CD1c-positive myeloid dendritic cell (primary cell): ENCODE measurements around the gene FAM174B.
"Not testable (repeated sequence)": the region's sequence is repeated elsewhere in the genome, so short reads cannot be mapped to it uniquely, and the experiment has no call there.

Experiments
- DNase-seq: peaks from one replicate; pipeline ENCODE4 v3.0.0-alpha.2; 2016; ENCODE audit errors: extremely low spot score

FAM174B gene

DNA sequence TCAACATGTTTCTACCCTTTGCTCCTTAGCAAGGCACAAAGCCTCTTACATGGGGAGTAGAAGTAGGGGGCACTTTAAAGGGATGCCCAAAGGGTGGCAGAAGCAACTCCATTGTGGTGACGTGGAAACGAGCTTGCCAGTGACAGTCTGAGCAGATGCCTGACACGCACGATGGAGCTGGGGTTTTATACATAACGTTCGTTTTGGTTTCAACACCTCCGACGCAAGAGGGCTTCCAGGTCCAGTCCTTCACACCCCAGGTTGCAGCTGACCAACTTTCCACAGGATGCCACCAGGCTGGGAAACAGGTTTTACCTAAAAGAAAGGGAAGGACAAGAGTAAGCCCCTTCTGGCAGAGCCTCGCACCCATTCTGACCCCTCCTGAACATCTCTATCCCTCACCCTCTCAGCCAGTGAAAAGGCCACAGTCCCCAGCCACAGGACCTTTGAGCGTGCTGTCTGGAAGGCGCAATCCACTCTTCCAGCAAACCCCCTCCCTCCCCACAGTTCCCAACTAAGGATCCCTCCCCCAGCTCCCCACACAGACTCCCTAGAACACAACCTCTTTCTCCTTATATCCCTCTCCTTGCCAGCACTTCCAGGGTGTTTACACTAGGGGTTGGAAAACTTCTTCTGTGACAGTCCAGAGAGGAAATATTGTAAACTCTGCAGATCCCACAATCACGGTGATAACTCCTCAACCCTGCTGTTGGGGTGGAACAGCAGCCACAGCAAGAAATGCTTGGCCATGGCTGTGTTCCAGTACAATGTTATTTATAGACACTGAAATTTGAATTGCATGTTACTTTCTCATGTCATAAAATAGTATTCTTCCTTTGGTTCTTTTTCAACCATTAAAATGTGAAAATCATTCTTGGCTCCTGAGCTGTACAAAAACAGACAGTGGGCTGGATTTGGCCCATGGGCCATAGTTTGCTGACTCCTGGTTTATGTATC is 36.2 kb downstream of the FAM174B start:
- no peak for DNase-seq

DNA sequence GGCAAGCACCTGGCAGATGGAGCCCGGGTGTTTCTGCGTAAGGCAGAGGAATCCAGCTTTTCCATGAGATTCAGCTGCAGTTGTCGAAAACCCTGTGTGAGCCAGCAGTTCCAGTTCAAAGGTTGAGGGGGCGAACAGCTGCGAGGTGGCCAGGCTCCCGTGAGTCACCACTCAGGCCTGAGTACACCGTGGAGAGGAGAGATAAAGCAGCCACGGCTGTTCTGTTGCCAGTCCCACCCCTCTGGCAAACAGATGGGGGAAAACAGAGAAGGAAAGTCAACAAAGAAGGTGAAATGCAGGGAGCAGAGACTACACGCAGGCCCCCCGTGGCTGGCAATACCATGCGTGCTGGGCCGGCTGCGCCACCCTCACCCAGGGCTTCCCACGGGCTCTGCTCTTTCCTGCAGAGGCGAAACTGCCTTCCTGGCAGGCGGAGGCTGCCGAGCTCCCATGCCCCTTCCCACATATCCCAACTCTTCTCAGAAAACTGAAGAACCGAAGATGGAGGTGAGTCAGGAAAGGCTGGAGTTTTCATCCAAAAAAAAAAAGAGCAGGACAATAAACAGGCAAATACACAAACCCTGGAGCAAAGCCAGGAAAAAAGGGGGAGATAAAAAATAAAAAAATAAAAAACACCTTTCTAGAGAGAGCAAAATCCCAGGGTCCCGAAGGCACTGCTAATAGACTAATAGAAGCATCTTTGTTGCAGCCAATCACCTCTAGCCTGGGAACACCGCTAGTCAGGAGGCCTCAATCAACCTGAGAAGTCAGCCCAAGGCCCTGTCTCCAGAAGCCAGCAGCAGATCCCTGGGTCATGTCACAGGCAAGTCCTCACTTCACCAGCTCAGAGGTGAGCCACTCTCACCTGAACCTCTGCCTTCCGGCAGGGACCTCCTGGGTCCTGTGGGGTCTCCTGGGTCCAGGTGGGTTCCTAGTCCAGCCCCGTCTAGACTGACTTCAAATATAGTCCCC is 37.7 kb downstream of the FAM174B start:
- no peak for DNase-seq

DNA sequence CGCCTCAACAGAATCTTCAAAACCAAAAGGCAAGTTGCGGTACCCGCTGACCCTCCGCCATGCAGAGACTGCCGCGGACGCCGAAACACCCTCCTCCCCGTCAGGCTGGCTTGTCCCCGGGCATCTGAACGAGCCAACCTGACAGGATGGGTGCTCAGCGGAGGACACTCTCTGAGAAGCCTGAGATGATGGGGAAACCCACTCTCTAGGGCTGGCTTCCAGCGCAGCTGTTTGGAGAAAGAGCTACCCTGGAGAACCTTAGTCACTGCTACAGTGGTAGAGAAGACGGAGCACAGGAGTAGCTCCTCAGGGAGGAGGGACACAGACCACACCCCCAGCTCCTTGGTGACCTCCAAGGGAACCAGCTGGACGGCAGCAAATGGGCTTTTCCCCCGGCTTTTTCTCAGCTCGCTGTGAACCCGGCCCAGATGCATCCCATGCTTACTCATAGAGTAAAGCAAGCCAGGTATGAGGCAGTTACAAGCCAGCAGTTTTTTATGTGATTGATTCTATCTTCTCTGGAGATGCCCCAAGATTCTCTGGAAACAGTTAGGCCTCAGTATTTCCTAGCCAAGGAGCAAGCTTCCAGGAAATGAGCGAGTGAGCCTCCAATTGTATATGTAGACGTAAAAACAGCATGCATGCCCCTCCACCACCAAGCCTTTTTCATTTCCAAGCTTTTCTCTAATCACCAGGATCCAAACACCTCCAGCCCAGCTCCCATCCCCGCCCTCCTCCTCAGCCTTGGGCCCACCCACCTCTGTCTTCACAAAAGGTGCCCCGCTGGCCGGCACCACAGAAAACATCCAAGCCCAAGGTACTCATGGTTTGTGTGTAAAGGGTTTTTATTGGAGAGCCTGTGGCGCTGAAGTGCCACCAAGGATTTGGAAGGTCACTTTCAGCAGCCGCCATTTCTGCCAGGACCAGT is 38.7 kb downstream of the FAM174B start:
- no peak for DNase-seq

DNA sequence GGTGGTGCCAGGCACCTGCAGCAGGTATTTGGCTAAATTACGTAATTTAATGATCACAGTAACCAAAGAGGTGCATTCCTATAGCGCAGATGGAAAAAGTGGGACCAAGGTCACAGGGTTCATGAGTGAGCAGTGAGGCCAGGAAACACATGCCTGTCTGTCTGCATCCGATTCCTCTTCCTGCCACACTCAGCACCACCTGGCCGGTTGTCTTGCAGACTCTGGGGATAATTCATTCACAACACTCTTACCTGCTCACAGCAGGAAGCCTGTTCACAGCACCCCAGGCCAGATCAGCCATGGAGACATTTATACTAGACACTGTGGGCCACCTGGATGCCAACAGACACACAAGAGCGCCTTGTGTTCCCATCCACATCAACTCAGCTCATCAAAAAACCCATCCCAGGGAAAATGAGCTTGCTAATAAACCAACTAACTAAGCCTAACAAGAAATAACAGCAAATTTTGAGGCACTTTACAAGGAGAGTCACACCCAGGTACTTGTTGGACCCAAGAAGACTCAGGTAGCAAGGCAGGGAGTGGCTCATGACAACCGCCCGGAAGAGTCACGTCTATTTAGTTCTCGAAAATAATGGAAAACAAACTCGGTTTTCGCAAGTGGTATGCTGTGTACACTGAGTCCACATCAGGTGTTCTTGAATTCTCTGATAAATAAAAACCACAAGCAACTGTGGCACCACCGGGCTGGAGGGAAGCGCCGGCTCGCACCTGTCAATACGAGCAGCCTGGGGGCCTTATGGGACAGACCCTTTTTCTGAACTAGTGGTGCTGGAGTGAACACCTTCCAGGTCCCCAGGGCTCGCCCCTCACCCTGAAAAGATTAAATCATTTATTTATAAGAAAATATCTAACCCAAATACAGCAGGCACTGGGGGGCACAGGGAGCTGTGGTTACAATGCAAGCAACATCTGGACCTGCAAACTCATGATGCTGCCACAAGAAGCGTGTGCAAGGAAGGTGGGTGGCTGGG is 40.5 kb downstream of the FAM174B start:
- no peak for DNase-seq

DNA sequence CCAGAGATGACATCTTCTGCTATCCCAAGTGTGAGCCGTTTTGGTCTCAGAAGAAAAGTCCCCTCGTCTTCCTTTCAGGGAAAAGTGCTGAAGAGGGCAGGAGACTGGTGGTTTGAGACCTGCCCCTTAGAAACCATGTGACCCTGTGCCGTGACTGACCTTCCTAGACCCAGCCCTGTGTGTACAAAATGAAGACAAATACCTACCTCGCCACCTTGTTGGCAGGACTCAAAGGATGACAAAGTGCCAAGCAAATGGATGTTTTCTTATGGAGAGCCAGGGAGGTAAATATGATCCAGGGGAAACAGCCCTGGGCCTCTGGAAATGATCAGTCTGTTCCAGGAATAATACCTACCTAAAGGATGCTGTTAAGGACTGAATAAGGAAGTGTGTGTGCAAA is 41.3 kb downstream of the FAM174B start:
- DNase-seq = no peak

DNA sequence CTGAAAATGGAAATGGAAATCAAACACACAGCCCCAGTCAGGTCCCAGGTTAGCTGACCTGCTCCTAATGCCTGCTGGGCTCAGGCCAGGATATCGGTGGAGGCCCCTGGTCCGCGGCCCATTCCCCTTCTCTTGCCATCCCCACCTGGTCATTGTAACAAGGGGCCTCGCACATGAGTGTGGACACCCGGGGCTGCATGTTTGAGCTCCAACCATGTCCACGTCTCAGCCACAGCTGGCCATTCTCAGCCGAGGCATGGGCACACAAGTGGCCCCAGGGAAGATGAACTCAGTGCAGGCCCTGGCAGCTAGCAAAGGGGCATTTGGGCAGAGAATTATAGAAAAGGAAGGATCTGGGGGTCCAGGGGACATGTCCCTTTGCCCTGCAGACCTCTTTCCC is 41.7 kb downstream of the FAM174B start:
- DNase-seq = no peak

DNA sequence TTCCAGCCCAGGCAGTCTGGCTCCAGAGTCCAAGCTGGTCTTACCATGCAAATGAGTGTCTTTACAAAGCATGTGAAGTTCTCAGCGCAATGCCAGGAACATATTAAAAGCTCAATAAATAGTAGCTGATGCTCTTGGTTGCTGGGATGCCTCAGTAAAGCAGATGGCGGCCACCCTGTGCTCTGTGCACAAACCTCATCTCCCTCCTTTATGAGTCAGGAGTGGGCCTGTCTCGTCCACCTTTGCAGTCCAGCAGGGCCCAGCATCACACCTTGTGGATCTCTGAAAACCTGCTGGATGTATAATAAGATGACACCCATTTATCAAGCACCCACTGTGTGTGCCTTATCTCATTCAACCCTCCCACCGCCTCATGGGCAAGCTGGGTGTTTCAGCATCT is 42.7 kb downstream of the FAM174B start:
- no peak for DNase-seq

DNA sequence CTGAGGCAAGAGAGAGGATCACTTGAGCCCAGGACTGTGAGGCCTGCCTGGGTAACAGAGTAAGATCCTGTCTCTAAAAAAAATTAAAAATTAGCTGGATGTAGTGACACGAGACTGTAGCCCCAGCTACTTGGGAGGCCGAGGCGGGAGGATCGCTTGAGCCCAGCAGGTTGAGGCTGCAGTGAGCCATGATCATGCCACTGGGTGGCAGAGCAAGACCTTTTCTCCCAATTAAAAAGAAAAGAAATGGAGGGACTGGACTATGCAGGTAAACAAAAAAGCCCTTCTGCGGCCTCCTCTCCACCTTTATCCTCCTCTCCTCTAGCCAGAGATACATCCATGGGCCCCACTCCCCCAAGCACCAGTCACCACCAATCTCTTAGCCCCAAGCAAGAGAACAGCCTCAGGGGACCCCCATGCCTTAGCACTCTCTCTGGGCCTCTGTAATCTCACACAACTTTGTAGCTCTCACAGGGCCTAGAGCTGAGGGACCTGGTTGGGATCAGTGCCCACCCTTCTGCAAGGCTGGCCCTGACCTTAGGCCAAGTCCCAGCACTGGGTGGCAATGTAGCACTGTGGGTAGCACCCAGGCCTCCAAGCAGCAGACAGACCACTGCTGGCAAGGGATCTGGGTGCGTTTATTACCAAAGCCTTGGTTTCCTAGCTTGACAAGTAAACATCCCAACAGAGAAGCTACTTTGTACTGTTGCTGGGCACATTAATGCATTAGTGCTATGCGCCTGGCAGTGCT is 43.4 kb downstream of the FAM174B start:
- no peak for DNase-seq

DNA sequence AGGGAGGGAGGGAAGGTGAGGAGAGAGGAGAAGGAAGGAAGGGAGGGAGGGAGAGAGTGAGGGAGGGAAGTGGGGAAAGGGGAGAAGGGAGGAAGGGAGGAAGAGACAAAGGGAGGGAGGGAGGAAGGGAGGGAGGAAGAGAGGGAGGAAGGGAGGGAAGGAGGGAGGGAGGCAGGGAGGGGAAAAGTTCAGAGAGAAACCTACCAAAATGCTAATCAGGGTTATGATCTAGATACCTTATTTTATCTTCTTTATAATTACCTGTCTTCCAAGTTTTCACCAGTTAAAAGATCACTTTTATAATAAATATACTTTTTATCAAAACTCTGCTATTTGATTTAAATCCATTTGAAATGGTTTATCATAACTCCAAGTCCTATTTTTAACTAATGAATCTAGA is 44.4 kb downstream of the FAM174B start:
- DNase-seq = no peak

DNA sequence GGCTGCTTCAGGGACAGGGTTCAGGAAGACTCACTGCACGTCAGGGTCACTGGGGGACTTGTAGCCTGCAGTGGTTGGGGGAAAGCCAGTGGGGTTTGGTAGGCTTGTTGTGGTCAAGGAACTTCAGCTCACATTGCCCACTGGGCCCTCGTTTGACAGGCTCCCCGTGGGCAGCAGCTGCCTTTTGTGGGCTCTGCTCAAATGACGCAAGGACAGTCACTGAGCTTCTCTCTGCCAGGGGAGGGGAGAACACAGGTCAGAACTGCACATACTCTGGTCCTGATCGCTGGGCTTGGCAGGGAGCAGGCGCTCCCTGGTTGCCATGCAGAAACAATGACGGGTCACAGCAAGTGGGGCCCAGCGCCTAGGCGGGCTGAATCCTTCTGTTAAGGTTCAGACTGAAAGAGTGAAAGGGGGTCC is 45.5 kb downstream of the FAM174B start:
- DNase-seq = no peak

DNA sequence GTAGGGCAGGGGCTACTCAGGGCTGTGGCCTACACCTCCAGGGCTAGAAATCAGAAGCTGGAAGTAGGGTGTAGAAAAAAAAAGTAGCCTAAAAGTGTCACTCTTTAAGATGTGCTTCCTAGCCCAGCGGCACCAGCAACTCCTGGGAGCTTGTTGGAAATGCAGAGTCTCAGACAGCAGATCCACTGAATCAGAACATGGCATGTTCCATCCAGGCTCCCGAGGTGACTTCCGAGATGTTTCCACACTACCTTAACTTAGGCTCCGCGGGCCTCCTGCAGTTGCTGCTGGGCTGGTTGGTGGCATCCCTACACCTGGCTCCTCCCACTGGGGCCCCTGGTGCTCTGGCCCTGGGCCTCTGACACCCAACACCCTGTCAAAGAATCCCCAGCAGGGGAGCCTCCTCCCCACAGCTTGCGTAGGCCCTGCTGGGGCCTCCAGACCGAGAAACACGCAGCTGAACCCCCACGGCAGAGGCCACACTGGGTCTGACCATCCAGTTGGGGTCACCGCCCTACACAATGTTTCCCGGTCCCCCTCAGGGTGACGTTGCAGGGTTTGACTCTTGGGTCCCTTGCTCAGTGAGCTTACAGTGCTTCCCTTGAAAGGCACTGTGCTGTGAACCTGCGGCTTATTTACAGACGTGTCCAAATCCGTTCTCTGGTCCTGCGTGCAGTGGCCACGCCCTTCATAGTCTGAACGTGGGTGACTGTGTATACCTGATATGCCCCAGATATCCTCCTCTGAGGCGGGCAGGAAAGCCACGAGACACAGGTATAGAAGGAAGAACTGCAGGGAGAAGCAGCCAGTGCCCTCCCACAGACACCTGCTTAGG is 46.5 kb downstream of the FAM174B start:
- no peak for DNase-seq

DNA sequence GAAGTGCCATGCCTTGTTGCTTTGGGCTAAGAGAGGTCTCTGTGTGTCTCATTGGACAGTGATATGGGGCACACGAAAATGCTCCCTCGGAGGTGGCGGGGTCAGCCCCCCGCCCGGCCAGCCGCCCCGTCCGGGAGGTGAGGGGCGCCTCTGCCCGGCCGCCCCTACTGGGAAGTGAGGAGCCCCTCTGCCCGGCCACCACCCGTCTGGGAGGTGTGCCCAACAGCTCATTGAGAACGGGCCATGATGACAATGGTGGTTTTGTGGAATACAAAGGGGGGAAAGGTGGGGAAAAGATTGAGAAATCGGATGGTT is 48.8 kb downstream of the FAM174B start:
- DNase-seq = not testable (repeated sequence)

DNA sequence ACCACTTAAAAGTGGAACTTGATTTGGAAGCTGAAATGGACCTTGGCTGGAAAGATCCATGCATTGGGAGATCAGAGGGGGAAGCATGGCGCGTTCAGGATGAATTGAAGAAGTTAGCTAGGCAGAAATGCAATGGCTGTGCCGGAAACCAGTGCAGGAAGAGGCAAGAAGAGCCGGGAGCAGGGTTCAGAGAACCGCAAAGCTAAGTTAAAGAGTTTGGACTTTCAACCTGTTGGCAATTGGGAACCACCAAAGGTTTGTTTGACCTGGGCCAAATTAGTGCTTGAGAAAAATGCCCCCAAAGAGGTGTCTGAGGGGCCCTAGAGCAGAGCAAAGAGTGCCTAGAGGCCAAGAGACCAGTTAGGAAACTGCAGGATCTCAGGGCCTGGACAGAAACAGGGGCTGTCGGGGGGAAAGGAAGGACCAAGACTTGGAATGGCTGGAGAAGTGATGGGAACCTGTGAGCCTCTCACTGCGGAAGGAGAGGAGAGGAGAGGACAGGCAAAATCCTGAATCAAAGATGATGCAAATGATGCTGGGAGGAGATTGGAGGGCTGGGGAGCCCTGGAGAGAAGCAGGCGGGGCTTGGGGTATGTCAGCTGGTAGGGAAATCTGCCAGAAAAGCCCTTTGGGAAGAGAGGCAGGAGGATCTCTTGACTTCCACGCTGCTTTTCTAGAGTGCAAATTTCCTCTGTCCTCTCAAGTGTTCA is 49.3 kb downstream of the FAM174B start:
- DNase-seq = no peak

DNA sequence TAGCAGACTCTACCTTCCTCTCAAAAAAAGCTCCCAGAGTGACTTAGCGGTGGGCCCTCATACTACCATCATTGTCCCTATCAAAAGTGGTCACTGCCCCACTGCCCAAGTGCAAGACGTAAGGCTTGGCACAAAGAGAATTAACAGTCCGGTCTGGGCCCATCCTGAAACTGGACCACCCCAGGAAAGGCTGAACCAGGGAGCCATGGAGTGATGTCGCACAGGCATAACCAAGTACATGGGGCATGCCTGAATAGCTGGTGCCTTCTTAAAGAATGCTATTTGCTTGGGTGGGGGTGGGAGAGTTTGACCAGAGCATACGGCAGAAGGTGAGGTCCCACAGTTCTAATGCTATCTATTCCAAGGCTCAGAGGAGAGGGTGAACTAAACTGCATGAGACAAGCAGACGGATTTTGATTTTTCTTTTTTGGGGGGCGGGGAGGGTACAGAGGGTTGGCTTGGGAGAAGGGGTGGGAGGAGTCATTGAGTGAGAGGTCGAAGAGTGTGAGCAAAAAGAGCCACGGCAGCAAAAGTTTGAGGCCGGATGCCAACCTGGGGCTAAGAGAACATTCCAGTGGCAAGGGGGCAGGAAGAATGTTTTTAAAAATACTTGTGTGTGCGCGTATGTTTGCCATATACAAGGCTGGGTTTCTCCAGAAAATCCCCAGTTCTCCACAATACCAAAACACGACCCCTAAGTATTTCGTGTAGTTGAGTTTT is 50.2 kb downstream of the FAM174B start:
- DNase-seq = no peak

DNA sequence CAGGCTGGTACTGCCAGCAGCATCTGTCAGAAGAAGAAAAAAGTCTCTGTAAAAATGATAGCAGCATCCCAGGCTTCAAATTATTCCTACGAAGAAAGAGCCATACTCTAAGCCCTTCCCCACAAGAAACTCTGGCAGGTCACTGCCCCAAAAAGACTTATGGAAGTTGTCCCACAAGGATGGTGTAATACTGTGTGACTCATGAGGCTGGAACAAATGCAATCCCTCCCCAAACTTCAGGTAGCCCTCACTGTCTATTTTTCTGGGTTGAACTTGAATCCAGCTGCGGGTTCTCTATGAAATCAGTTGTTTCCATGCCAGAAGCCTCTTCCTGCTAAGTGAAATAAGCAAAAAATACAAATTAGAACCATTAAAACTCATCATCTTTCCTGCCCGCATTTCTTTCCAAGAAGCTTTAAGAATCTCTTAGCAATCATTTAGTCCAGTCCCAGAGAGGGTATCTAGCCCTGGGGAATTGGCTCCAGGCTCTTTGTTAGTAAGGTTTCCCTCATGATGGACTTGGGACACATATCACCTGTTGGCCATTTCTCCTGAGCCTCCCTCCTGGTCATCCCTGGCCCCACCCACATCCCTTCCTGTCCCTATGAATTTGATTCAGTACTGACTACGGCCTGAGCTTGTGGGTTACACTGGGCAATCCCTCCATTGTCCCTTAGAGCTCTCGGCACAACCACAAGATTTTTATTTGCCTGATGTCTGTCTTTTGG is 51.7 kb downstream of the FAM174B start:
- DNase-seq = no peak

DNA sequence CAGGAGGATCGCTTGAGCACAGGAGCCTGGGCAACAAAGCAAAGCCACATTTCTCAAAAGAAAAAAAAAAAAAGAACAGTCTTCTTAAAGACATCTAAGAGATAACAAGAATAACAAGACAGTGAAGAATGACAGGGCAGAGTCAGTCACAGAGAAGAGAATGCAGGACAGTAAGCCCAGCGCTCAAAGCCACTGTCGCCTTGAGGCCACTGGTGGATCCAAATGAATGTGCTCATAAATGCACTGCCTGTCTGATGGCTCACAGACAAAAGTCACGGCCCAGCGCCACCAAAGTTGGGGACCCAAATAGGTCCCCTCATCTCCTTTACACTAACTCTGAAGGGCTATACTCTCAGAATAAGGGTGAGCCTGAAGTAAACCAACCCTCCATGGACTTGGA is 52.3 kb downstream of the FAM174B start:
- DNase-seq = no peak

DNA sequence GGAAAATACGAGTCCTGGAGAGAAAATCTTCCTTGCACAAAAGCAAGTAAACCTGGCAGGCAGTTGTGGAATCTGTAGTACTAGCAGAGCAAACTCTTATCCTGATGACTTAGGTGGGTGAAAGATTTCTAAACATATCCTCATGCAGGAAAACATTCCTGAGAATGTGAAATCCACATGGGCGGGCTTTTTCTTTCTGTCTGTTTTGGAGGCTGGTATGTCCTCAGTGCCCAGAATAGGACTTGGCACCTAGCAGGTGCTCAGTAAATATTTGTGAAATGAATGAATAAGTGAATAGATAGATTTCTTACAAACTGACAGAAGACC is 53.3 kb downstream of the FAM174B start:
- no peak for DNase-seq
